ENCODE data around the gene RCHY1. TPM values are rescaled to one million over a fixed set of nuclear protein-coding genes. Genes with fewer than 3 reads are reported as not detected.
"Not testable (repeated sequence)": the region's sequence is repeated elsewhere in the genome, so short reads cannot be mapped to it uniquely, and the experiment has no call there.

RCHY1 gene
- total and polyA plus RNA-seq, 4 donors = 11.3 to 35.9 (median 27.2) TPM

DNA sequence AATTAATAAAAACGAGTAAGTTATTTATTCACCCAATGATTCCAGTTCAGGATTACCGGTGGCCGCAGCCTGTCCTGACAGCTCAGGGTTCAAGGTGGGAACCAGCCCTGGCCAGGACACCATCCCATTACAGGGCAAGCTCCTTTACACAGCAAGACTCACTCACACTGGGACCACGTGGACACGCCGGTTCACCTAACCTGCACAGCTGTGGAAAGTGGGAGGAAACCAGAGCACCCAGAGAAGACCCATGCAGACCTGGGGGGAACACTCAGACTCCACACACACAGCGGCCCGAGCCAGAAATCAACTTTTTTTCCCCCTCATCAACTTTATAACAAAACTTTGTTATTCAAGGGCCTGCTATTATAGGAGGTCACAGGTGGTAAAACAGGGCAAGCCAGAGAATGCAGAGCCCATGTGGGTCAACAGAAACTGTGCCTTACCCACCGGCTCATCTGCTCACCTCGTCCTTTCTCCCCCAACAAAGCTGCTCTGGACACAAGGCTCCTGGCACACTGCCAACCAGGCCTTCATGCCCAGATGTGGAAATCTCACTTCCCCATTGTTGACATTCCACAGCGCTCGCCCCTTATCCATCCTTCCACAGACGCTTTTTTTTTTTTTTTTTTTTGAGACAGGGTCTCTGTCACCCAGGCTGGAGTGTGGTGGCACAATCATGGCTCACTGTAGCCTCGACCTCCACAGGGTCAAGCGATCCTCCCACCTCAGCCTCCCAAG, 33.6 kb upstream of the RCHY1 start:
- no peaks in the 10 kb centered on the region for H3K9me3 ChIP-seq (ENCODE audit: control insufficient read depth in 4 of 4, insufficient read depth in 3 of 4, low read length in 3 of 4)
- ATAC-seq (ENCODE audit: insufficient read depth, low FRiP score) (no peak), DNase-seq (peak; percentile 57 to 67 (median 64))
- no peak for TF ChIP-seq CTCF (IDR thresholded peaks at IDR 0.05; ENCODE audit: control extremely low read depth, extremely low read depth)
- H3K4me1 ChIP-seq (ENCODE audit: control insufficient read depth in 5 of 5, insufficient read depth in 5 of 5, low read length in 5 of 5) = no peaks in the 10 kb centered on the region
- H3K27me3 ChIP-seq (ENCODE audit: control insufficient read depth in 3 of 3, insufficient read depth in 3 of 3, low read length in 2 of 3) = no peaks in the 10 kb centered on the region
- no peak overlapping the region for H3K4me3 ChIP-seq
- WGBS, 2 donors = 69 to 72% methylated on average over 14 to 15 of the region's 15 CpGs
- H3K36me3 ChIP-seq (ENCODE audit: control insufficient read depth in 4 of 4, insufficient read depth in 4 of 4, low read length in 4 of 4) = peaks cover 0 to 5% (median 0%) of the 10 kb centered on the region in 4 donors
- no peak overlapping the region for H3K9ac ChIP-seq (ENCODE audit: insufficient read depth in 1 of 2, low read length in 2 of 2)
- H3K27ac ChIP-seq (ENCODE audit: low read depth in 1 of 2, low read length in 1 of 2) = no peak overlapping the region

GRCh38 chr4:75545526-75545925, 31.3 kb upstream of the RCHY1 start:
- no peaks in the 10 kb centered on the region for H3K27me3 ChIP-seq (ENCODE audit: control insufficient read depth in 3 of 3, insufficient read depth in 3 of 3, low read length in 2 of 3)
- no peak overlapping the region for H3K9ac ChIP-seq (ENCODE audit: insufficient read depth in 1 of 2, low read length in 2 of 2)
- TF ChIP-seq CTCF (IDR thresholded peaks at IDR 0.05; ENCODE audit: control extremely low read depth, extremely low read depth) = no peak
- H3K9me3 ChIP-seq (ENCODE audit: control insufficient read depth in 4 of 4, insufficient read depth in 3 of 4, low read length in 3 of 4) = no peaks in the 10 kb centered on the region
- DNase-seq (no peak), ATAC-seq (ENCODE audit: insufficient read depth, low FRiP score) (no peak)
- no peaks in the 10 kb centered on the region for H3K4me1 ChIP-seq (ENCODE audit: control insufficient read depth in 5 of 5, insufficient read depth in 5 of 5, low read length in 5 of 5)
- WGBS, 2 donors = 93 to 94% methylated on average over 5 of the region's 5 CpGs
- no peak overlapping the region for H3K4me3 ChIP-seq
- peaks cover 0 to 6% (median 0%) of the 10 kb centered on the region in 4 donors for H3K36me3 ChIP-seq (ENCODE audit: control insufficient read depth in 4 of 4, insufficient read depth in 4 of 4, low read length in 4 of 4)
- no peak overlapping the region for H3K27ac ChIP-seq (ENCODE audit: low read depth in 1 of 2, low read length in 1 of 2)

- Histone ChIP-seq H3K9me3 (ENCODE audit: control insufficient read depth in 4 of 4, insufficient read depth in 3 of 4, low read length in 3 of 4) (no peaks in the 10 kb centered on the region), H3K4me1 (ENCODE audit: control insufficient read depth in 5 of 5, insufficient read depth in 5 of 5, low read length in 5 of 5) (no peaks in the 10 kb centered on the region), H3K27ac (ENCODE audit: low read depth in 1 of 2, low read length in 1 of 2) (no peak overlapping the region), H3K27me3 (ENCODE audit: control insufficient read depth in 3 of 3, insufficient read depth in 3 of 3, low read length in 2 of 3) (no peaks in the 10 kb centered on the region), H3K36me3 (ENCODE audit: control insufficient read depth in 4 of 4, insufficient read depth in 4 of 4, low read length in 4 of 4) (peaks cover 0 to 6% (median under 1%) of the 10 kb centered on the region in 4 donors), H3K9ac (ENCODE audit: insufficient read depth in 1 of 2, low read length in 2 of 2) (no peak overlapping the region), H3K4me3 (no peak overlapping the region)
- DNase-seq (no peak), ATAC-seq (ENCODE audit: insufficient read depth, low FRiP score) (no peak)
- 96 to 97% methylated on average over 3 of the region's 3 CpGs for WGBS, 2 donors
- no peak for TF ChIP-seq CTCF (IDR thresholded peaks at IDR 0.05; ENCODE audit: control extremely low read depth, extremely low read depth)
Observed at GRCh38 chr4:75544870-75545269, 30.7 kb upstream of the RCHY1 start.

DNA sequence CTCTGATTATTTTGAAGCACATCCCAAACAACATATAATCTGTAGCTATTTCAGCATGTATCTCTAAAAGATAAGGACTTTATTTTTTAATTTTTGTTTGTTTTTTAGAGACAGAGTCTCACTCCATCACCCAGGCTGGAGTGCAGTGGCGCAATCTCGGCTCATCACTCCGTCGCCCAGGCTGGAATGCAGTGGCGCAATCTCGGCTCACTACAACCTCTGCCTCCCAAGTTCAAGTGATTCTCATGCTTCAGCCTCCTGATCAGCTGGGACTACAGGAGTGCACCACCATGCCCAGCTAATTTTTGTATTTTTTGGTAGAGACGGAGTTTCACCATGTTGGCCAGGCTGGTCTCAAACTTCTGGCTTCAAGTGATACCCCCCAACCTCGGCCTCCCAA, 30.0 kb upstream of the RCHY1 start:
- not testable (repeated sequence) for H3K9me3 ChIP-seq (ENCODE audit: control insufficient read depth in 4 of 4, insufficient read depth in 3 of 4, low read length in 3 of 4); H3K9ac ChIP-seq (ENCODE audit: insufficient read depth in 1 of 2, low read length in 2 of 2); H3K36me3 ChIP-seq (ENCODE audit: control insufficient read depth in 4 of 4, insufficient read depth in 4 of 4, low read length in 4 of 4); H3K27me3 ChIP-seq (ENCODE audit: control insufficient read depth in 3 of 3, insufficient read depth in 3 of 3, low read length in 2 of 3); ATAC-seq (ENCODE audit: insufficient read depth, low FRiP score); H3K4me3 ChIP-seq; H3K4me1 ChIP-seq (ENCODE audit: control insufficient read depth in 5 of 5, insufficient read depth in 5 of 5, low read length in 5 of 5); H3K27ac ChIP-seq (ENCODE audit: low read depth in 1 of 2, low read length in 1 of 2); DNase-seq
- WGBS, 2 donors = 79 to 82% methylated on average over 8 of the region's 8 CpGs

Measured in lung (tissue), 12 donors.